Measurements from ENCODE around the gene RAG1.

RAG1 gene

DNA sequence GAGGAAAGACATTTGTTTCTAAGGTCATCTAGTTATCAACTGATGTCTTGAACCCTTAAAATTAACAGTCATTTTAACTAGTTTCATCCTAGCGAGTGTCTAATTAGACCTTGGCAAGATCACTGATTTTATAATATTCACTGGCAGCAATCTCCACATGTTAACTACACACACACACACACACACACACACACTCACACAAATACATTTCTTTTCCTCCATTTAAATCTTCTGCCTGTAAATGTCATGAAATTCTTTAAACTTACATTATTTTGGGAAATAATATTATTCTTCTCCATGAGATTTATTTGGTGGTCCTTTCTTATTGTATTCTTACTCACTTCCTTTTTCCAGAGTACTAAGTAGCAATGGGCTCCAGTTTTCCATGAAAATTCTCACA lies 23.6 kb downstream of the RAG1 start:
- no peak for DNase-seq

- no peak for DNase-seq
These were observed 26.6 kb downstream of the RAG1 start, which contains the start of gene IFTAP for GRCh38 chr11:36594316-36594989. TSS of gene IFTAP (plus strand) at chr11:36594502. CDS start at chr11:36610104, 15,602 bp downstream.

DNA sequence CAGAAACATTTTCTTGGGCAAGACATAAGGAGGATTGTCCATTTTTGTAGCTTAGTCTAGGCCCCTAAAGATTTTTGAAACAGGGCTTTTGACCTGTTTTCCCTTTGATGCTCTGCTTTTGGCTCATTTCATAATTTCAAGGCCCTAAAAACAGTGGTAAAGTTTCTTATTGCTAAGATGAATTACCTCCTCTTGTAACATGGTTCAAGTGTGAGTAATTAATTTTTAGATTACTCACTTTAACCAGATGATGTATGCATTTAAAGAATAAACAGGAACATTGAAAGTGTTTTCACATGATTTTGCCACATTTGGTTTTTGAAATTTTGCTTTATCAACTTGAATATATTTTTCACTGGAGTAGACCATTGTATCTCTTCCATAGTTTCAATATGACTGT lies 29.1 kb downstream of the RAG1 start:
- DNase-seq = no peak

DNA sequence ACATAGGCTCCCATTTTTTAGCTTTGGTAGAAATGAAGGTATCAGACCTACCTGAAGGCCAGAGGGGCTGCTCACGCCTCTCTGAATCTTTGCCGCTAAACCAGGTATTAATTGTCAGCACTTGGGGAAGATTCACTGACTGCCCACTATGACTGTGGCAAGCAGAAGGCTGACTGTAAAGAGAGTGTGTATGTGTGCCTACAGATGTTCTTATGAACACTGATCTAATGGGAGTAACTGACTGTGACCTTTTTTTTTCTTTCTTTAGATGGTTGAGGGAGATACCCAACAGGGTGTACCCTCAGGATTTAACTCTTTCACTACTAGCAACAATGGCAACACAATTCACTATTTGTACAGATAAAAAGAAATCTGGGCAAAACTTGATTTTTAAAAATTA lies 30.2 kb downstream of the RAG1 start, which contains the start of gene RAG2:
RAG2 (minus strand) TSS at position 186 of the 400 bp plus-strand sequence. CDS start 4,068 bp downstream, outside the sequence.
- no peak for DNase-seq

- DNase-seq = no peak
These were observed 32.4 kb downstream of the RAG1 start for GRCh38 chr11:36600180-36600579.

DNA sequence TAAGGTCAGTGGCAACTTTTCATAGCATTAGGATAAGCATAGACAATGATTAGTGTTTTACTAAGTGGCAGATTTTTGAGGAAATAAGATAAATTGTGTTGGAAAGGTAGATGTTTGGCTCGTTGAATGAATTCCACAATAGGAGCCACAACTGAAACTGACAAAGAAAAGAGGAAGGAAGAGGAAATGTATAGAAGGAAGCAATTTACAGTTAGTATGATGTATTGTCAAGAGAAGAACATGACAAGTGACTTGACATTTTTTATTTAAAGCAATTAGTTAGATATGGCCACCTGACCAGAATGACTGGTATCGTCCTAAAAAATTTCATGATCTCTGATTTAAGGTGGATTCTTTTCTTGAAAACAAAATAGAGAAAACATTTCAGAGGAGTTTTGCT lies 33.3 kb downstream of the RAG1 start:
- DNase-seq = no peak

GRCh38 chr11:36602135-36602534 lies 34.3 kb downstream of the RAG1 start:
- DNase-seq = no peak

DNA sequence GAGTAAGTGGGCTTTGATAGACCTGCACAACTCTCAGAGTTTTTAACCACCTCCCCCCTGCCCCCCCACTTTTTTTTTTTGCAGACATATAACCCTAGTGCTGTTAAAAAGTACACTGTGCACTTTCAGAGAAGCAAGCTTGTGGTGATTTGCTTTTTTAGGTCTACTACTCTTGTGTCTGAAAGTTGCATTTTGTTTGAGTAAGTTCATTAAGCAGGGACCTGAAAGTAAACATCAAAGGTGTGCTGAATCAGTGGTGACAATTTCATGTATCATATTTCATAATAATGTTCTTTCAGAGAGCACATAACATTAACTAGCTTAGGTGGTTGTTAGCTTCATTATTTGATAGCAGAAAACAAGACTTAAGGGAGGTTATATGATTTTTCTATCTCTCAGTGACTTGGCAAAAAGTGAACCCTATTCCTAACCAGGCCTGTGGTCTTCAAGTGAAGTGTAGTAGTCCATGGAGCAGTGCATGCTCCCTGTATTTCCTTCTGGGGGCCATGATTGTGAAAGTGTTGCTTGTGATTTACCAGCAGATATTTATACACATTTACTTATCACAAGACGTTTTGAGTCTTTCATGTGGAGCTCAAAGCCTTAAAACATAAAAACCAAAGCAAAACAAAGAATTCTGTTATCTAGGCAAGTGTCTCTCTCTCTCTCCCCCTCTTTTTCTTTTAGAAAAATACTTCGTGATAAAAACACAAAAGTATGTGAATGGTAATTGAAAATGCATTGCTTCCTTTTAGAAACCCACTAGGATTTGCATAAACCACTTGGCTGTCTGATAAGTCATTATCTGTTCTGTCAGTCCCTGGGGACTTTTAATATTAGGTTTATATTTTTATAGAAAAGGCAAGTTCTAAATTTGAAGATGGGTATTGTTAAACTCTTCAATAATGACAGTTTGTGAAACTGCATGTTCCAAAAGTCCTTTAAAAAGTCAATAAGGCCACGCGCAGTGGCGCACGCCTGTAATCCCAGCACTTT lies 37.7 kb downstream of the RAG1 start:
- DNase-seq = no peak

GRCh38 chr11:36608491-36609199 lies 40.8 kb downstream of the RAG1 start:
- no peak for DNase-seq

DNA sequence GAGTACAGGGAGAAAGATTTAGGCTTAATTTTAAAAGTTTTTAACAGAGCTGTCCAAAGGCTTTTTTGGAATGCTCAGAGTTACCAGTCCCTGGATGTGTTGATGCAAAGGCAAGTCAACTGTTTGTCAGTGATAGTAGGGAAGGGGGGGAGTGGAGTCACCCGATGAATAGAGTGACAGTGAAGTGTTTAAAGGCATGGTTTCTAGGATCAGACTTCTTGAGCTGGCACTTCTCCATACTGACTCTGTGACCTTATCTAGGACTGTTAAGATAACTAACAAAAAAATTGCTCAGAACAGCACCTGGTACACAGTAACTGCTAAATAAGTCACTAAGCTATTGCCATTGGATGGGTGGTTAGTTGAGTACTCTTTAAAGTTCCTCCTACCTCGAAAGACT lies 41.6 kb downstream of the RAG1 start:
- no peak for DNase-seq

GRCh38 chr11:36615826-36616225 lies 48.0 kb downstream of the RAG1 start:
- no peak for DNase-seq

DNA sequence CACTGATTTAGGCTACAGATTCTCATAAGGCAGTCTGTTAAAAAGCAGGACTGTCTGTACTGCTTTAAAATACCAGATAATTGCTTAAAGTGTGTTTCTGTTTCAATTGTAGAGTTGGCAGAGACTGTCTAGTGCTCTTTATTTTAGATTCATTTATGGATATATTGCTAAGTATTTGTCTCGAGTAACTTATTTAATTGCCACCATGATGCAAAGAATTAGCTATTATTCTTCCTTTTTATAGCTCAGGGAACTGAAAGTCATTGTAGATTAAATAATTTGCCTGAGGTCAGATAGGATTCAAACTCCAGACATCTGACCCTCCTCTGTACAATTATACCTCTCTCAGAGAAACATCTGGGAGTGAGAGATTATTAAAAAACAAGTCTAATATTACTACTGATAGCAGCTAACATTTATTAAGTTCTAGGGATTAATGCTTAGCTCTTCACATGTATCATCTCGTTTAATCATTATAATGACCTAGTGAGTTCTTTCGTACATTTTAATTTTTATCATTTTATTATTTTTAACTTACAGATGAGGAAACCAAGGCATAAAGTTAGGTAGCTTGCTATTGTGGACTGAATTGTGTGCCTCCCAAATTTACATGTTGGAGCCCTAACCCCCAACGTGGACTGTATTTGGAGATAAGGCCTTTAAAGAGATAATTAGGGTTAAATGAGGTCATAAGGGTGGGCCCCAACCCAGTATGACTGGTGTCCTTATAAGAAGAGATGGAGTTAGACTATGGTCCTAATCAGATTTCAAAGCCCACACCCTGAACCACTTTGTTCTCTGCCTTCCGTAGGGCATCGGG lies 49.9 kb downstream of the RAG1 start:
- no peak for DNase-seq

DNA sequence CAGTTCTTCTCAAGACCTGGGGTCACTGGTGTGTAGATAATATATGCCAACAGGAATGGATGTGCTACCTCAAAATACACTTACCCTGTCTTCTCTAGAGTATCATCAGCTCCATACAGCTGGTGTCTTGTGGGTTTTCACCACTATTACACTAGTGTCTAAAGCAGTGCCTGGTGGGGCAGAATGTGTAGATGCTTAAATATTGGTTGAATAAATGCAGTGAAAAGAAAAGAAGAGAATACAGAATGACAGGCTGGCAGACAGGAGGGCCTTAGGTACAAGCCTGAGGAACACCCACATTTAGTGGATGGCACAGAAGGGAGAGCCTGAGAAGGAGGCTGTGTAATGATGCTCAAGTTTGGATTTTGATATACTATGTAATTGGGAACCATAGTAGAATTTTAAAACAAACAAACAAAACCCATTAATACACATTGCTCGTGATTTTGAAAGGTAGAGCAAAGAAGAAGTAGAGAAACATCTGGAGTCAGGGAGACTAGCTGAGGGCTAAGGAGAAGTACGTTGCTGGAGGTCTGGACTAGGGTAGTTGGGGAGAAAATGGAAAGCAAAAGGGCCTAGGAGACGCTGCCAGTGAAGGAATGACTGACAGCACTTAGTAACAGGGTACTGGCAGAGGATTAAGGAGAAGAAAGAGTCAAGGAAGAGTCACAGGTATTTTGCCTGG lies 50.7 kb downstream of the RAG1 start:
- no peak for DNase-seq

GRCh38 chr11:36619502-36619901 lies 51.7 kb downstream of the RAG1 start:
- DNase-seq = no peak

DNA sequence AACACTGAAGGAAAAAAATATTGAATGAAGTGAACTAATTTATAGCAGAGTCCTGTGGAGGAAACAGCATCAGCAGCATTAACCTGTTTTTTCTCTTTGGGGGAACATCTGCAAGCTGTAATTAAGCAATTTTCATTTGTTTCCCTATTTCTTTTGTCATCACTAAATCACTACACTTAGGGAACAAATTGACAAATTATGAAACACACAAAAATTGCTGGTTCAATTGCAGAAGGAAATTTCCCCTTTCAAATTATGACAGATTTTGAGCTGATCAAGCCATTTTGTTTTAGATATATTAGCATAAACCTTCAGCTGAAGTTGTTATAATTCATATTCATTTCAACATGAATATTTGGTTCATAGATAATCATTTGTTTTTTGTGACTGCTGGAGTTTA lies 52.4 kb downstream of the RAG1 start:
- DNase-seq = no peak

- DNase-seq = no peak
These were observed 54.8 kb downstream of the RAG1 start for GRCh38 chr11:36622431-36623136.

GRCh38 chr11:36623494-36623893 lies 55.7 kb downstream of the RAG1 start:
- no peak for DNase-seq

DNA sequence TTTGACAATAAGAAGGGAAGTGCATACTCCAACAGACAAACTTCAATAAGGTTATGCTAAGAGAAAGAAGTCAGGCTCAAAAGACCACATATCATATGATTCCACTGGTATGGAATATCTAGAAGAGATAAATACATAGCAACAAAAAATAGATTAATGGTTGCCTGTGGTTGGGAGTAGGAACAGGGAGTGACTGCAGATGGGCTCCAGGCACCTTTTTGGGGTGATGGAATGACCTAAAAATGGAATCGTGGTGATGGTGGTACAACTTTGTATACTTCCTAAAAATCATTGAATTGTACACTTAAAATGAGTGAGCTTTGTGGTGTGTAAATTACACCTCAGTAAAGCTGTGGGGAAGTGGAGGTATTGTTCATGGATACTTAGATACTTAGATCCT lies 59.2 kb downstream of the RAG1 start:
- DNase-seq = no peak

GRCh38 chr11:36627471-36627870 lies 59.7 kb downstream of the RAG1 start:
- DNase-seq = no peak

- DNase-seq = no peak
These were observed 60.3 kb downstream of the RAG1 start for GRCh38 chr11:36628141-36628540.

DNA sequence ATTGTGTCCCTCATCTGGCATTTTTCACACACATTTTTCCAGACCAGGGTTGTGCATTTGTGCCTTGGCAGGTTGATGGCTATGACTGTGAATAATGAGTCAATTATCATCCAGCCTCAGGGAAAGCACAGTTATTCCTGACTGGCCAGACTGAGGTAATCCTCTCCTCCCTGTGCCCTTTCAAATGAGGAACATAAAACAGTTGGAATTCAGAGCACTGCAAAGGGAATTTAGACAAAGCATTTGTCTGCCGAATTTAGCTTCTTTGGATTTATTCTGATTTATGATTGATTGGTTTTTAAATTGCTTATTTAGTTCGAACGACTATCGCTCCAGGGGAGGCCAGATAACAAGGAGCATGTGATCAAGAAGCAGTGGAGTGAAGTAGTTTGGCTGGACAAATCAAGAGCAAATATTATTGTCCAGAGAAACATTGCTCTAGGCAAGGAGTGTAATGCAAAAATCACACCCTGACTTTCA lies 61.0 kb downstream of the RAG1 start:
- no peak for DNase-seq
